H9 (cell line): ENCODE results near the gene RNPEP. TPM values are rescaled to one million over a fixed set of nuclear protein-coding genes. Genes with fewer than 3 reads are reported as not detected.

Experiments
- DNase-seq: peaks from one replicate; pipeline ENCODE4 v3.0.0-alpha.2; 2017
- H2AFZ ChIP-seq: one replicate; pipeline ENCODE4 v1.6.1; 2013; ENCODE audit warnings: mild to moderate bottlenecking, low read length, control low read depth, moderate library complexity
- H2AK5ac ChIP-seq: 2 replicates; pipeline ENCODE4 v1.6.1; 2013; ENCODE audit warnings: low read length, control low read depth, mixed read lengths; ENCODE audit not compliant: insufficient read length
- H2BK120ac ChIP-seq: one replicate; pipeline ENCODE4 v1.6.1; 2013; ENCODE audit warnings: low read depth, mild to moderate bottlenecking, low read length, control low read depth, inconsistent platforms; ENCODE audit not compliant: poor library complexity, severe bottlenecking
- H2BK12ac ChIP-seq: 2 replicates; pipeline ENCODE4 v1.6.1; 2013; ENCODE audit warnings: low read length, control low read depth, mixed read lengths, low read depth; ENCODE audit not compliant: insufficient read length
- H2BK15ac ChIP-seq: 2 replicates; pipeline ENCODE4 v1.6.1; 2013; ENCODE audit warnings: low read depth, low read length, control low read depth
- H2BK20ac ChIP-seq: one replicate; pipeline ENCODE4 v1.6.1; 2013; ENCODE audit warnings: low read depth, mild to moderate bottlenecking, low read length, control low read depth, inconsistent platforms; ENCODE audit not compliant: poor library complexity, severe bottlenecking
- H2BK5ac ChIP-seq: 2 replicates; pipeline ENCODE4 v1.6.1; 2013; ENCODE audit warnings: low read length, control low read depth, mixed read lengths; ENCODE audit not compliant: insufficient read length
- H3K14ac ChIP-seq: 2 replicates; pipeline ENCODE4 v1.6.1; 2013; ENCODE audit warnings: low read length, control low read depth; ENCODE audit not compliant: insufficient read depth
- H3K18ac ChIP-seq: 2 replicates; pipeline ENCODE4 v1.6.1; 2013; ENCODE audit warnings: low read depth, mild to moderate bottlenecking, mixed read lengths, low read length, control low read depth; ENCODE audit not compliant: insufficient read length
- H3K23ac ChIP-seq: 2 replicates; pipeline ENCODE4 v1.6.1; 2013; ENCODE audit warnings: low read length, control low read depth, mixed read lengths, low read depth; ENCODE audit not compliant: insufficient read length
- H3K23me2 ChIP-seq: 2 replicates; pipeline ENCODE4 v1.6.1; 2013; ENCODE audit warnings: low read depth, mild to moderate bottlenecking, mixed read lengths, low read length, control low read depth; ENCODE audit not compliant: insufficient read length, poor library complexity, severe bottlenecking
- H3K27ac ChIP-seq: 2 replicates; pipeline ENCODE4 v1.5.1; 2013; ENCODE audit warnings: low read length, control low read depth, mixed read lengths, low read depth; ENCODE audit not compliant: insufficient read length
- H3K27me3 ChIP-seq: 2 replicates; pipeline ENCODE4 v1.6.1; 2013; ENCODE audit warnings: low read length, control low read depth, inconsistent platforms; ENCODE audit not compliant: insufficient read depth
- H3K4ac ChIP-seq: 2 replicates; pipeline ENCODE4 v1.6.1; 2013; ENCODE audit warnings: low read depth, mild to moderate bottlenecking, control low read depth, inconsistent platforms, low read length, moderate library complexity
- H3K4me1 ChIP-seq: 2 replicates; pipeline ENCODE4 v1.6.1; 2013; ENCODE audit warnings: low read length, control low read depth, inconsistent platforms; ENCODE audit not compliant: insufficient read depth
- H3K4me2 ChIP-seq: 2 replicates; pipeline ENCODE4 v1.6.1; 2013; ENCODE audit warnings: low read length, control low read depth, mixed read lengths; ENCODE audit not compliant: insufficient read length, insufficient read depth
- H3K56ac ChIP-seq: 2 replicates; pipeline ENCODE4 v1.6.1; 2013; ENCODE audit warnings: low read depth, mild to moderate bottlenecking, mixed read lengths, low read length, control low read depth; ENCODE audit not compliant: insufficient read length
- H3K79me1 ChIP-seq: 2 replicates; pipeline ENCODE4 v1.6.1; 2013; ENCODE audit warnings: low read depth, mild to moderate bottlenecking, moderate library complexity, low read length, control low read depth, inconsistent platforms; ENCODE audit not compliant: insufficient read depth, poor library complexity, severe bottlenecking
- H3K79me2 ChIP-seq: 2 replicates; pipeline ENCODE4 v1.6.1; 2013; ENCODE audit warnings: low read length, control low read depth, inconsistent platforms; ENCODE audit not compliant: insufficient read depth
- H3K9ac ChIP-seq: 2 replicates; pipeline ENCODE4 v1.6.1; 2013; ENCODE audit warnings: low read length, control low read depth, mixed read lengths; ENCODE audit not compliant: insufficient read length; ENCODE audit errors: extremely low read depth
- H3K9me3 ChIP-seq: one replicate; pipeline ENCODE4 v1.6.1; 2013; ENCODE audit warnings: low read depth, low read length, inconsistent platforms; ENCODE audit not compliant: control insufficient read depth
- H3T11ph ChIP-seq: one replicate; pipeline ENCODE4 v1.6.1; 2013; ENCODE audit warnings: mild to moderate bottlenecking, low read length, control low read depth, inconsistent platforms
- H4K20me1 ChIP-seq: one replicate; pipeline ENCODE4 v1.6.1; 2013; ENCODE audit not compliant: control insufficient read depth, insufficient read length, insufficient read depth
- H4K5ac ChIP-seq: 2 replicates; pipeline ENCODE4 v1.6.1; 2013; ENCODE audit warnings: low read depth, mild to moderate bottlenecking, mixed read lengths, low read length, control low read depth; ENCODE audit not compliant: insufficient read length
- H4K8ac ChIP-seq: replicated peaks from 2 replicates; pipeline ENCODE4 v1.6.1; 2013; ENCODE audit warnings: low read length, control low read depth, mixed read lengths, low read depth; ENCODE audit not compliant: insufficient read length
- H4K91ac ChIP-seq: 2 replicates; pipeline ENCODE4 v1.6.1; 2013; ENCODE audit warnings: low read depth, mild to moderate bottlenecking, moderate library complexity, mixed read lengths, low read length, control low read depth; ENCODE audit not compliant: insufficient read length
- H3K27ac Mint-ChIP-seq, 3 experiments: 2 replicates in 2 of 3; 3 replicates in 1 of 3; pipeline ENCODE4 v1.8.0; 2020 to 2021; ENCODE audit warnings: mixed read lengths in 3 of 3, mild to moderate bottlenecking in 1 of 3, moderate library complexity in 1 of 3
- H3K27me3 Mint-ChIP-seq: 2 replicates; pipeline ENCODE4 v1.8.0; 2021; ENCODE audit warnings: low read depth, mild to moderate bottlenecking, moderate library complexity, mixed read lengths
- H3K36me3 Mint-ChIP-seq, 3 experiments: 2 replicates in 2 of 3; 3 replicates in 1 of 3; pipeline ENCODE4 v1.8.0; 2020 to 2021; ENCODE audit warnings: low read depth in 3 of 3, mixed read lengths in 3 of 3; ENCODE audit not compliant: insufficient read depth in 1 of 3
- H3K4me1 Mint-ChIP-seq, 2 experiments: 2 replicates each; pipeline ENCODE4 v1.8.0; 2020; ENCODE audit warnings: mixed read lengths in 2 of 2
- H3K4me3 Mint-ChIP-seq, 2 experiments: 2 replicates in 1 of 2; 3 replicates in 1 of 2; pipeline ENCODE4 v1.8.0; 2020 to 2021; ENCODE audit warnings: mild to moderate bottlenecking in 2 of 2, mixed read lengths in 2 of 2, moderate library complexity in 1 of 2
- H3K9me3 Mint-ChIP-seq, 2 experiments: 2 replicates in 1 of 2; 3 replicates in 1 of 2; pipeline ENCODE4 v1.8.0; 2020; ENCODE audit warnings: mild to moderate bottlenecking in 2 of 2, mixed read lengths in 2 of 2, moderate library complexity in 1 of 2
- CTCF ChIP-seq: fragments of 200-600 bp; sonication (generic); conservative IDR thresholded peaks from 3 replicates; pipeline ENCODE4 v1.8.0; 2021; ENCODE audit warnings: antibody characterized with exemption, mild to moderate bottlenecking
- WGBS: extraction: QIAGEN DNeasy Blood & Tissue Kit; methylation state at CpG from one replicate; pipeline ENCODE4 v1.1.7; 2013; ENCODE audit warnings: missing lambda C conversion rate, low lambda C conversion rate, mixed read lengths; ENCODE audit not compliant: insufficient read length; ENCODE audit errors: extremely low coverage; 5-methylcytosine and 5-hydroxymethylcytosine counted together
- total RNA-seq: library from RNA; stranded (reverse); gene quantifications from 2 replicates; pipeline ENCODE4 v1.2.1, GENCODE V29; 2021

The RNPEP gene
- total RNA-seq, 1 experiment from 2014 or later: 49.9 TPM

GRCh38 chr1:202015662-202015937 is 33.2 kb downstream of the RNPEP start:
- Histone ChIP-seq H2BK120ac (no peak overlapping the region), H4K20me1 (no peaks in the 10 kb centered on the region), H2BK5ac (no peak overlapping the region), H2AFZ (no peak overlapping the region), H3K9me3 (no peaks in the 10 kb centered on the region), H3K79me2 (no peaks in the 10 kb centered on the region), H2BK12ac (no peak overlapping the region), H3K79me1 (no peaks in the 10 kb centered on the region), H4K5ac (no peak overlapping the region), H3K4me1 (peaks cover 4% of the 10 kb centered on the region; the same call in 1 of the 2 replicates), H3K9ac (no peak overlapping the region), H4K8ac (no peak overlapping the region), H3K18ac (no peak overlapping the region), H3K27ac (no peak overlapping the region), H3K4me2 (no peak overlapping the region), H3K23ac (no peak overlapping the region), H3K14ac (no peak overlapping the region), H3K4ac (no peak overlapping the region), H3K27me3 (no peaks in the 10 kb centered on the region), H4K91ac (no peak overlapping the region), H2BK20ac (no peak overlapping the region), H2BK15ac (no peak overlapping the region), H2AK5ac (no peak overlapping the region), H3K23me2 (peaks cover 6% of the 10 kb centered on the region), H3T11ph (no peak overlapping the region), H3K56ac (no peak overlapping the region)
- WGBS: no CpG with 5 or more reads among the region's 3 CpGs
- no peaks in the 10 kb centered on the region for H3K9me3 Mint-ChIP-seq
- H3K36me3 Mint-ChIP-seq: peaks cover 0 to 45% (median 27%) of the 10 kb centered on the region in 3 experiments; a peak in 4 of 7 replicates
- no peak for DNase-seq
- no peak overlapping the region for H3K4me3 Mint-ChIP-seq
- peaks cover 18 to 33% of the 10 kb centered on the region in 2 experiments for H3K4me1 Mint-ChIP-seq
- no peaks in the 10 kb centered on the region for H3K27me3 Mint-ChIP-seq
- H3K27ac Mint-ChIP-seq: no peak overlapping the region
- no peak for TF ChIP-seq CTCF
